ENCODE measurements around the gene ZNF618. TPM values are rescaled to one million over a fixed set of nuclear protein-coding genes. Genes with fewer than 3 reads are reported as not detected.

The ZNF618 gene
- total RNA-seq, 2 donors from 2014 or later, result 1.4 to 3.0 TPM

- Histone ChIP-seq H3K36me3 (no peaks in the 10 kb centered on the region), H3K27ac (no peak overlapping the region), H3K27me3 (no peaks in the 10 kb centered on the region), H3K9me3 (no peaks in the 10 kb centered on the region), H3K4me3 (no peak overlapping the region), H3K4me1 (peaks cover 0 to 3% of the 10 kb centered on the region in 2 donors)
- no peak for DNase-seq (ENCODE audit: low spot score)
- no peak for TF ChIP-seq CTCF (IDR thresholded peaks at IDR 0.05)
Observed at GRCh38 chr9:113947941-113948340, 71.8 kb downstream of the ZNF618 start.

DNA sequence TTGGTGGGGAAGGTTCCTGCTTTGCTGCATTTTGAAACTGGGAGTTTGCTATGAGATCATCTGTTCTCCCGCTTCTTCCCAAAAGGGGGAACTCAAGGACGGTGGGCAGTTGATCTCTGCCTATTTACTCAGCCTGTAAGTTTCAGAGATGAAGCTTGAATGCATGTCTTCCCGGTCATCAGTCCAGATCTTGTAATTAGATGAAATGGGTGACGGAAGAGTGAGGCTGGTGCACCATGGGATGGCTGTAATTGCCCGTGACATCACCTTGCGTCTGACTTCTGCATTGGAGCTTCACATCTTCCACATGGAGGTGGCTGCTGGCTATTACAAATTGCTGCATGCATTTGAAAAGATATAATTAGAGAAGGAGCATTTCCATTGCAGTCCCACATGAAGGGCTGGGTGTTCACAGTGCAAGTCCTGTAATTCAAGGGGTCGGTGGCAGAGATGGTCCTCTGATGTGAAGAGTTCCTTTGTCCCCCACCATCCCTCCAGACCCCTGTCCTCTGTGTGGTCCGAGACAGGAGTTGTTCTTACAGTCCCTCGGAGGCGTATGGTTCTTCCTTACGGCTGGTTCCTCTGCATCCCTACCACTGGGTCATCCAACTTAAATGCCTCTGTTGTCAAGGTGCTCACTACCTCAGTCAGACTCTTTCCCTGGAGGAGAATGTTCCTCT is 72.9 kb downstream of the ZNF618 start:
- no peaks in the 10 kb centered on the region for H3K9me3 ChIP-seq
- H3K4me1 ChIP-seq, result no peaks in the 10 kb centered on the region
- H3K36me3 ChIP-seq, result no peaks in the 10 kb centered on the region
- H3K4me3 ChIP-seq, result no peak overlapping the region
- no peak for TF ChIP-seq CTCF (IDR thresholded peaks at IDR 0.05)
- no peaks in the 10 kb centered on the region for H3K27me3 ChIP-seq
- DNase-seq (ENCODE audit: low spot score), result peak; percentile 32
- no peak overlapping the region for H3K27ac ChIP-seq

DNA sequence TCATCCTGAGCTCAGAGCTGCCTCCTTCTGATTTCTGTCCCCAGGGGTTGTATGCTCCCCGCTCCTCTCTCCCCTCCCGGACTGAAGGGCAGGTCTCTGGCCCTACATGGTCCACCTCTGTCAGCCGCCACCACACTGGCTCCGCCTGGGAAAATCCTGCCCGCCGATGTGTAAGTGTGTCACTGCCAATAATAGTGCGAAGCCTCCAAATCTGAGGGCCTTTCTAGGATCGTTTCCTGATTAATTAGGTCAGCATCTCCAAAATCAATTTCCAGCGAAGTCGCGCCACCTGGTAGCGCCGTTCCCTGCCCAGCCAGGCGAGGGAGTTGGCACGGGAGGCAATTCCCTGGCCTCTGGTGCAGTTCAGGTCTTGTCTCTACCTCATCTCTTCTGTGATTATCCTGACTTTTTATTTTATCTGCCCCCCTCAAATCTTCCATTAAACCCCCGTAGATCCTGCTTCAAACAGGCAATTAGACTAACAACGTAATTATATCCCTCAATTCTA is 73.5 kb downstream of the ZNF618 start:
- Histone ChIP-seq H3K9me3 (no peaks in the 10 kb centered on the region), H3K27ac (no peak overlapping the region), H3K36me3 (no peaks in the 10 kb centered on the region), H3K4me1 (no peaks in the 10 kb centered on the region), H3K27me3 (no peaks in the 10 kb centered on the region), H3K4me3 (no peak overlapping the region)
- no peak for DNase-seq (ENCODE audit: low spot score)
- no peak for TF ChIP-seq CTCF (IDR thresholded peaks at IDR 0.05)

GRCh38 chr9:113950195-113951031 is 74.3 kb downstream of the ZNF618 start:
- no peak for TF ChIP-seq CTCF (IDR thresholded peaks at IDR 0.05)
- no peak overlapping the region for H3K4me3 ChIP-seq
- H3K27me3 ChIP-seq, result no peaks in the 10 kb centered on the region
- no peaks in the 10 kb centered on the region for H3K4me1 ChIP-seq
- peak; percentile 32 for DNase-seq (ENCODE audit: low spot score)
- H3K27ac ChIP-seq, result no peak overlapping the region
- H3K9me3 ChIP-seq, result no peaks in the 10 kb centered on the region
- no peaks in the 10 kb centered on the region for H3K36me3 ChIP-seq

DNA sequence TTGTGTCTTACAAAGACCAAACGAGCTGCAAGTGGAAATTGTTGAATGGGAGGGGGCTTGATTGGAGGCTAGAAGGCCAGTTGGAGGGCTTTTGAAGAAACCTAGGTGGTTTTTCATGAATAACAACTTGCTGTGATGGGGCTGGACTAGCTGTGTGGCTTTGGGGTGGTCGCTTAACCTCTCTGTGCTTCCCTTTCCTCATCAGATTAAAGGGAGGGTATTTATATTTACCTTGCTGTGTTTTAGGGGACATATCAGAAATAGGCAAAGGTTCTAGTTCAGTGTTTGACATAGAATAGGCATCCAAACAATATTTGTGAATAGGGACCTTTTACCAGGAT is 74.9 kb downstream of the ZNF618 start:
- Histone ChIP-seq H3K4me3 (no peak overlapping the region), H3K36me3 (no peaks in the 10 kb centered on the region), H3K27ac (no peak overlapping the region), H3K9me3 (no peaks in the 10 kb centered on the region), H3K27me3 (no peaks in the 10 kb centered on the region), H3K4me1 (no peaks in the 10 kb centered on the region)
- TF ChIP-seq CTCF (IDR thresholded peaks at IDR 0.05), result no peak
- DNase-seq (ENCODE audit: low spot score), result no peak
